Gastroesophageal sphincter (tissue), 4 donors: ENCODE results near the gene MFAP2. TPM values are rescaled to one million over a fixed set of nuclear protein-coding genes. Genes with fewer than 3 reads are reported as not detected.

Experiments
- ATAC-seq: fragments of 150-250 bp; one replicate; pipeline ENCODE4 v1.9.1; 2016; ENCODE audit warnings: mild to moderate bottlenecking, moderate library complexity
- H3K27ac ChIP-seq, 4 donors: fragments of 200-600 bp; sonication (generic) in 3 of 4; 1 replicate in 3 of 4; 2 replicates in 1 of 4; pipeline ENCODE4 v1.5.1; 2016 to 2019
- H3K27me3 ChIP-seq: fragments of 200-600 bp; sonication (generic); one replicate; pipeline ENCODE4 v1.5.1; 2019
- H3K36me3 ChIP-seq, 2 donors: fragments of 200-600 bp; sonication (generic); one replicate each; pipeline ENCODE4 v1.5.1; 2019; ENCODE audit warnings: control low read depth in 1 of 2
- H3K4me1 ChIP-seq, 3 donors: fragments of 200-600 bp; sonication (generic); 1 replicate in 2 of 3; 2 replicates in 1 of 3; pipeline ENCODE4 v1.5.1; 2016 to 2019; ENCODE audit warnings: control low read depth in 2 of 3
- H3K4me3 ChIP-seq, 2 donors: fragments of 200-600 bp; sonication (generic); one replicate each; pipeline ENCODE4 v1.5.1; 2019; ENCODE audit warnings: mild to moderate bottlenecking in 1 of 2, moderate library complexity in 1 of 2
- H3K9me3 ChIP-seq, 3 donors: fragments of 200-600 bp; sonication (generic); one replicate each; pipeline ENCODE4 v1.5.1; 2017 to 2019; ENCODE audit warnings: control low read depth in 2 of 3
- CTCF ChIP-seq, 4 experiments: fragments of 200-600 bp in 2 of 4; fragments of 450-650 bp in 2 of 4; sonication (generic) in 1 of 4; IDR thresholded peaks; one replicate each; pipeline ENCODE4 v1.5.1; 2017 to 2019; ENCODE audit warnings: antibody characterized with exemption in 4 of 4, mild to moderate bottlenecking in 2 of 4, moderate library complexity in 2 of 4
- EP300 ChIP-seq: sonication (generic); formaldehyde crosslinking; IDR thresholded peaks from one replicate; pipeline ENCODE4 v1.6.1; 2017; ENCODE audit warnings: antibody characterized with exemption, mild to moderate bottlenecking
- POLR2A ChIP-seq, 2 donors: fragments of 450-650 bp; IDR thresholded peaks; one replicate each; pipeline ENCODE4 v1.6.1; 2017; ENCODE audit warnings: antibody characterized with exemption in 2 of 2, mild to moderate bottlenecking in 2 of 2, moderate library complexity in 1 of 2
- POLR2AphosphoS5 ChIP-seq: sonication (generic); formaldehyde crosslinking; IDR thresholded peaks from one replicate; pipeline ENCODE4 v1.6.1; 2017; ENCODE audit warnings: antibody characterized with exemption
- WGBS, 2 donors: methylation state at CpG; one replicate each; pipeline ENCODE4 v1.1.5; 2018; ENCODE audit warnings: low coverage in 1 of 2; 5-methylcytosine and 5-hydroxymethylcytosine counted together
- total RNA-seq, 4 donors: library from RNA; depleted of rRNA; stranded (reverse); fragments of >200 nt; gene quantifications; one replicate each; pipeline ENCODE4 v1.1.0, GENCODE V29; 2016

MFAP2 gene
- total RNA-seq, 4 donors from 2014 or later = 4.2 to 12.1 (median 7.2) TPM

- Histone ChIP-seq H3K36me3 (peaks cover 0 to 16% of the 10 kb centered on the region in 2 donors), H3K27me3 (no peaks in the 10 kb centered on the region), H3K27ac (no peak overlapping the region), H3K9me3 (no peaks in the 10 kb centered on the region), H3K4me1 (peaks cover 0 to 31% (median 22%) of the 10 kb centered on the region in 3 donors), H3K4me3 (no peak overlapping the region)
- ATAC-seq = no peak
- TF ChIP-seq POLR2A (IDR thresholded peaks at IDR 0.05) = no peak
- no peak for TF ChIP-seq CTCF (IDR thresholded peaks at IDR 0.05)
- TF ChIP-seq EP300 = no peak
- no peak for TF ChIP-seq POLR2AphosphoS5
- WGBS, 2 donors = 75 to 89% methylated on average over 5 to 7 of the region's 13 CpGs
Measured at GRCh38 chr1:17013491-17014320, 33.3 kb upstream of the MFAP2 start.

- Histone ChIP-seq H3K27me3 (no peaks in the 10 kb centered on the region), H3K9me3 (no peaks in the 10 kb centered on the region), H3K4me3 (no peak overlapping the region), H3K27ac (no peak overlapping the region), H3K4me1 (peaks cover 0 to 31% (median 22%) of the 10 kb centered on the region in 3 donors), H3K36me3 (peaks cover 0 to 8% of the 10 kb centered on the region in 2 donors)
- WGBS, 2 donors = 63 to 73% methylated on average over 5 of the region's 9 CpGs
- no peak for ATAC-seq
- no peak for TF ChIP-seq CTCF (IDR thresholded peaks at IDR 0.05)
- TF ChIP-seq EP300 = no peak
- no peak for TF ChIP-seq POLR2AphosphoS5
- TF ChIP-seq POLR2A (IDR thresholded peaks at IDR 0.05) = no peak
Measured at GRCh38 chr1:17012775-17013490, 32.5 kb upstream of the MFAP2 start.

GRCh38 chr1:17011439-17012307, 31.3 kb upstream of the MFAP2 start, which contains the start of gene ATP13A2:
Gene ATP13A2 (minus strand): TSS chr1:17011928. CDS start chr1:17011738, 190 bp downstream.
- TF ChIP-seq POLR2AphosphoS5 = no peak
- peak in 1 of 2 donors; percentile 48 for TF ChIP-seq POLR2A (IDR thresholded peaks at IDR 0.05)
- peak in 1 of 4 experiments; percentile 6 for TF ChIP-seq CTCF (IDR thresholded peaks at IDR 0.05)
- no peak for TF ChIP-seq EP300
- Histone ChIP-seq H3K4me3 (peak within 1 kb of the TSS; percentile 45 to 71), H3K27ac (peak within 1 kb of the TSS in 3 of 4 donors; percentile 45 to 79 (median 47)), H3K9me3 (no peaks in the 10 kb centered on the region), H3K4me1 (peaks cover 0 to 31% (median 22%) of the 10 kb centered on the region in 3 donors), H3K36me3 (peaks cover 0 to under 1% of the 10 kb centered on the region in 2 donors), H3K27me3 (no peaks in the 10 kb centered on the region)
- peak; percentile 94 for ATAC-seq
- 7% methylated on average over 6 of the region's 94 CpGs; no CpG with 5 or more reads in 1 of the 2 donors for WGBS, 2 donors

DNA sequence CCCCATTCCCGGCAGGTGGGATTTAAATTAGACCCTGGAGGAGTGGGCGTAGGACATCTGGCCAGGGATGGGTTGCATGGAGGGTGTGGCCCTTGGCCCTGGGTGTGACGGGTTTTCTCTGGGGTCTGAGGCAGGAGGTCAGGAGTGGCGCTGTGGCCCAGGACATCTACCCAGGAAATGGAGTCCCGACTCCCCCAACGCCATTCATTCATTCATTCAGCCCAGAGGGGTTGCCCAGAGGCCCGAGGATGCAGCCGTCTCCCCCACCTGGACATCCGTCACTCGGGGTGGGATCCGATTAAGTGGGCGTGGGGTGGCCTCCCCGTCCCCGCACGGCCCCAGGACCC, 30.6 kb upstream of the MFAP2 start:
- TF ChIP-seq CTCF (IDR thresholded peaks at IDR 0.05) (no peak), EP300 (no peak), POLR2AphosphoS5 (no peak), POLR2A (IDR thresholded peaks at IDR 0.05) (no peak)
- no peak for ATAC-seq
- no peaks in the 10 kb centered on the region for H3K9me3 ChIP-seq
- WGBS, 2 donors = no CpG with 5 or more reads among the region's 15 CpGs
- H3K27me3 ChIP-seq = no peaks in the 10 kb centered on the region
- H3K36me3 ChIP-seq = peaks cover 0 to 6% of the 10 kb centered on the region in 2 donors
- H3K4me1 ChIP-seq = peaks cover 0 to 31% (median 22%) of the 10 kb centered on the region in 3 donors
- peak overlapping the region; percentile 45 to 71 for H3K4me3 ChIP-seq
- H3K27ac ChIP-seq = peak overlapping the region in 3 of 4 donors; percentile 45 to 79 (median 47)
